ENCODE measurements around the gene CNP. TPM values are rescaled to one million over a fixed set of nuclear protein-coding genes. Genes with fewer than 3 reads are reported as not detected.

Gene CNP
- total RNA-seq, 2 donors from 2014 or later = 63.1 to 85.3 TPM

GRCh38 chr17:41965694-41966462 is 717 bp upstream of the CNP start:
- peaks cover 13 to 16% of the 10 kb centered on the region in 2 donors for H3K36me3 Mint-ChIP-seq
- ATAC-seq (peak; percentile 62 to 78), DNase-seq (ENCODE audit: low spot score in 2 of 2) (peak; percentile 62 to 81)
- H3K27ac Mint-ChIP-seq = peak overlapping the region; percentile 73 to 88
- H3K9me3 Mint-ChIP-seq = no peaks in the 10 kb centered on the region

GRCh38 chr17:41967141-41967920 is 736 bp downstream of the CNP start:
- Mint-ChIP-seq H3K9me3 (no peaks in the 10 kb centered on the region), H3K27ac (peak overlapping the region; percentile 73 to 98), H3K36me3 (peaks cover 13 to 16% of the 10 kb centered on the region in 2 donors)
- ATAC-seq (peak; percentile 12 to 25), DNase-seq (ENCODE audit: low spot score in 2 of 2) (peak in 1 of 2 donors; percentile 48)

GRCh38 chr17:41967921-41968578 is 1.5 kb downstream of the CNP start:
- H3K9me3 Mint-ChIP-seq = no peaks in the 10 kb centered on the region
- ATAC-seq = no peak
- peaks cover 13 to 16% of the 10 kb centered on the region in 2 donors for H3K36me3 Mint-ChIP-seq
- peak overlapping the region; percentile 73 to 98 for H3K27ac Mint-ChIP-seq
- DNase-seq (ENCODE audit: low spot score in 2 of 2) = no peak

- Mint-ChIP-seq H3K27ac (peak overlapping the region; percentile 68 to 73), H3K9me3 (no peaks in the 10 kb centered on the region), H3K36me3 (peaks cover 13 to 16% of the 10 kb centered on the region in 2 donors)
- no peak for DNase-seq (ENCODE audit: low spot score in 2 of 2)
- ATAC-seq = no peak
These were observed 2.1 kb downstream of the CNP start for GRCh38 chr17:41968676-41969075.

- Mint-ChIP-seq H3K9me3 (no peaks in the 10 kb centered on the region), H3K36me3 (peaks cover 13 to 16% of the 10 kb centered on the region in 2 donors), H3K27ac (no peak overlapping the region)
- no peak for DNase-seq (ENCODE audit: low spot score in 2 of 2)
- no peak for ATAC-seq
These were observed 4.3 kb downstream of the CNP start for GRCh38 chr17:41970901-41971331.

- DNase-seq (ENCODE audit: low spot score in 2 of 2) = no peak
- peak overlapping the region in 1 of 2 donors; percentile 9 for H3K27ac Mint-ChIP-seq
- peaks cover 13 to 16% of the 10 kb centered on the region in 2 donors for H3K36me3 Mint-ChIP-seq
- H3K9me3 Mint-ChIP-seq = no peaks in the 10 kb centered on the region
- no peak for ATAC-seq
These were observed 5.3 kb downstream of the CNP start for GRCh38 chr17:41971721-41972523.

- Mint-ChIP-seq H3K27ac (peak overlapping the region; percentile 9 to 19), H3K9me3 (no peaks in the 10 kb centered on the region), H3K36me3 (peaks cover 15 to 16% of the 10 kb centered on the region in 2 donors)
- ATAC-seq (peak in 1 of 2 donors; percentile 20), DNase-seq (ENCODE audit: low spot score in 2 of 2) (no peak)
These were observed 6.2 kb downstream of the CNP start for GRCh38 chr17:41972571-41973407.

GRCh38 chr17:41973408-41973811 is 6.8 kb downstream of the CNP start:
- Mint-ChIP-seq H3K36me3 (peaks cover 10 to 13% of the 10 kb centered on the region in 2 donors), H3K9me3 (no peaks in the 10 kb centered on the region), H3K27ac (peak overlapping the region; percentile 9 to 74)
- no peak for ATAC-seq
- DNase-seq (ENCODE audit: low spot score in 2 of 2) = no peak

GRCh38 chr17:41974031-41974430 is 7.4 kb downstream of the CNP start:
- DNase-seq (ENCODE audit: low spot score in 2 of 2) = no peak
- no peaks in the 10 kb centered on the region for H3K9me3 Mint-ChIP-seq
- H3K36me3 Mint-ChIP-seq = peaks cover 10 to 13% of the 10 kb centered on the region in 2 donors
- ATAC-seq = no peak
- peak overlapping the region; percentile 9 to 74 for H3K27ac Mint-ChIP-seq

GRCh38 chr17:41974658-41975057 is 8.1 kb downstream of the CNP start:
- Mint-ChIP-seq H3K9me3 (no peaks in the 10 kb centered on the region), H3K36me3 (peaks cover 4 to 11% of the 10 kb centered on the region in 2 donors), H3K27ac (peak overlapping the region; percentile 9 to 72)
- peak in 1 of 2 donors; percentile 13 for ATAC-seq
- no peak for DNase-seq (ENCODE audit: low spot score in 2 of 2)

GRCh38 chr17:41975099-41976083 is 8.8 kb downstream of the CNP start:
- ATAC-seq = no peak
- Mint-ChIP-seq H3K9me3 (no peaks in the 10 kb centered on the region), H3K36me3 (peaks cover 0 to 9% of the 10 kb centered on the region in 2 donors), H3K27ac (peak overlapping the region; percentile 11 to 82)
- DNase-seq (ENCODE audit: low spot score in 2 of 2) = no peak

GRCh38 chr17:41976142-41976768 is 9.7 kb downstream of the CNP start:
- H3K27ac Mint-ChIP-seq = peak overlapping the region; percentile 11 to 55
- H3K9me3 Mint-ChIP-seq = no peaks in the 10 kb centered on the region
- DNase-seq (ENCODE audit: low spot score in 2 of 2) (no peak), ATAC-seq (no peak)
- peaks cover 7 to 9% of the 10 kb centered on the region in 2 donors for H3K36me3 Mint-ChIP-seq

GRCh38 chr17:41977991-41978390 is 11.4 kb downstream of the CNP start:
- Mint-ChIP-seq H3K36me3 (peaks cover 9 to 19% of the 10 kb centered on the region in 2 donors), H3K9me3 (no peaks in the 10 kb centered on the region), H3K27ac (peak overlapping the region in 1 of 2 donors; percentile 89)
- no peak for ATAC-seq
- no peak for DNase-seq (ENCODE audit: low spot score in 2 of 2)
